ENCODE measurements around the gene DYNLT1. TPM values are rescaled to one million over a fixed set of nuclear protein-coding genes. Genes with fewer than 3 reads are reported as not detected.

The DYNLT1 gene
- 10 to 100 TPM; 35.4 to 81.3 TPM for total RNA-seq

GRCh38 chr6:158644231-158645063, at the start of gene DYNLT1:
TSS of gene DYNLT1 (minus strand) at chr6:158644743. CDS start at chr6:158644708, 35 bp downstream.

GRCh38 chr6:158649289-158650143, 5.0 kb upstream of the DYNLT1 start, which contains the start of gene SYTL3:
TSS of gene SYTL3 (plus strand) at chr6:158650054. CDS start at chr6:158663269, 13,215 bp downstream.

Small RNAs within 50 kb of the gene (small RNA-seq; reads per million reads assigned to genes)
- 0 reads per million in 2 donors for gene MIR7161

Other genes starting within 250 kb of the DYNLT1 start
- gene TMEM181, start 84.7 kb downstream of the DYNLT1 start, total RNA-seq: 10 to 100 TPM; 38.2 to 48.3 TPM
- 1 to 10 TPM; 2.0 to 2.8 TPM for gene SYTL3, start 5.3 kb upstream of the DYNLT1 start, total RNA-seq
- gene EZR, start 174.6 kb upstream of the DYNLT1 start, total RNA-seq: 100 to 1,000 TPM in 1 of 2 donors, 10 to 100 TPM in 1; 56.8 to 156 TPM

All from melanocyte of skin (primary cell).